ENCODE results near the gene YIF1B.

Gene YIF1B

DNA sequence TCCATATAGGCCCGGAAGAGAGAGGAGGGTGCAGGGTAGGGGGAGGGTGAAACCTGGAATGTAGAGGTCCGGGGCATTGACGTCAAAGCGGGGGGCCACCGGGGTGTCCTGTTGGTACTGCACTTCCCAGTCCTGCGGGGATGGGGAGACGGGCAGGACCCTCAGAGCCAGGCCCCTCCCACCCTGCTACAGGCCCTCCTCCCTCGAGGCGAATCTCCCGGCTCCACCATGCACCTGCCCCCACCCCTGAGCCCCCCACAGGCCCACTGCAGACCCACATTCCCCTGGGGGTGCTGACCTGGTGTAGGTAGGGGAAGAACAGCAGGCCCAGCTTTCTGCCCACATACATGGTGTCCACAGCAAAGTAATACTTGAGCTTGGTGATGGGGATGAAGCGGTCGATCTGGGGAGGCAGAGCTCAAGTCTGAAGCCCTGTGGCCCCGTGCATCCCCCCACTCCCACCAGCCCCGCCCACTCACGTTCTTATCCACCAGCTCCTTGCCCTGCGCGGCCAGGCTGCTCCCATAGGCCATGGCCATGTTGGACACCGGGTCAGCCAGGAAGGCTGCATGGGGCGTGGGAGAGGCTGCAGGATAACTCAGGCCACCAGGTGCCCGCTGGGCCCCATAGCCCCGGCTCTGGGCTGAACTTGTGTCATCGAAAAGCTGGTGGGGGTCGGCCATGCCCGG lies 6.7 kb downstream of the YIF1B start:
- TF ChIP-seq, protein P1, sequence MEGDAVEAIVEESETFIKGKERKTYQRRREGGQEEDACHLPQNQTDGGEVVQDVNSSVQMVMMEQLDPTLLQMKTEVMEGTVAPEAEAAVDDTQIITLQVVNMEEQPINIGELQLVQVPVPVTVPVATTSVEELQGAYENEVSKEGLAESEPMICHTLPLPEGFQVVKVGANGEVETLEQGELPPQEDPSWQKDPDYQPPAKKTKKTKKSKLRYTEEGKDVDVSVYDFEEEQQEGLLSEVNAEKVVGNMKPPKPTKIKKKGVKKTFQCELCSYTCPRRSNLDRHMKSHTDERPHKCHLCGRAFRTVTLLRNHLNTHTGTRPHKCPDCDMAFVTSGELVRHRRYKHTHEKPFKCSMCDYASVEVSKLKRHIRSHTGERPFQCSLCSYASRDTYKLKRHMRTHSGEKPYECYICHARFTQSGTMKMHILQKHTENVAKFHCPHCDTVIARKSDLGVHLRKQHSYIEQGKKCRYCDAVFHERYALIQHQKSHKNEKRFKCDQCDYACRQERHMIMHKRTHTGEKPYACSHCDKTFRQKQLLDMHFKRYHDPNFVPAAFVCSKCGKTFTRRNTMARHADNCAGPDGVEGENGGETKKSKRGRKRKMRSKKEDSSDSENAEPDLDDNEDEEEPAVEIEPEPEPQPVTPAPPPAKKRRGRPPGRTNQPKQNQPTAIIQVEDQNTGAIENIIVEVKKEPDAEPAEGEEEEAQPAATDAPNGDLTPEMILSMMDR (IDR thresholded peaks at IDR 0.05) = no peak
- peaks cover 11% of the 10 kb centered on the region for H3K27me3 Mint-ChIP-seq (ENCODE audit: low read depth, poor library complexity)
- peaks cover 11% of the 10 kb centered on the region for H3K4me1 Mint-ChIP-seq
- H3K36me3 Mint-ChIP-seq (ENCODE audit: low read depth) = no peaks in the 10 kb centered on the region
- DNase-seq = no peak
- H3K4me3 Mint-ChIP-seq = no peak overlapping the region
- H3K27ac Mint-ChIP-seq = no peak overlapping the region
- H3K9me3 Mint-ChIP-seq = no peaks in the 10 kb centered on the region

DNA sequence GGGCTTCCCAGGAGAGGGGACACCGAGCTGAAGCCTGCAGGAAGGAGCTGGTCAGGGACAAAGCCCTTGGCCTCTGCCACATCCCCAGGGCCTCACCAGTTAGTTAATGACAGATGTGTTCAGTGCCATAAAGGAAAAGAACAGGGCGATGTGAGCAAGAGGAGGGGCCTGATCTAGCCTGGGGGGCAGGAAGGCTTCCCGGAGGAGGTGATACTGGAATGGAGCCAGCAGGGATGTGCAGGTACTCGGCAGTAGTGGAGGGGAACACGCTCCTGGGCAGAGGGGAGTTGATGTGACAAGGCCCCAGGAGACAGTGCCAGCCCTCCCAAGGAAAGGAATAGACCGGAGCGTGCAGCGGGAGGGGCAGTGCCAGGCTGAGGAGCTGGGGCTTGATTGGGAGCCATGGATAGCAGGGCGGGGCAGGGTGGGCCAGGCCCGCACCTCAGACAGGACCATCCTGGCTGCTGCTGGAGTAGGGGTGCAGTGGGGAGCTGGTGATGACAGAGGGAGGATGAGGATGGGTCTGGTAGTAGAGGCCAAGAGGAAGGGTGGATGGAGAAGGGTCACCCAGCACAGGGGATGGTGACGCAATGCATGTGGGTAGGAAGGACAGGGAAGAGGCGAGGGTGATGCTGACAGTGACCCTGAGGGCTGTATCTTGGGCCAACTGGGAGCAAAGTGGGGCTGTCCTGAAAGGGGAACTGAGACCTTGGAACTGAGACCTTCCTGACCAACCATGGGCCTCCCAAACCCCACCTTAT lies 7.6 kb downstream of the YIF1B start:
- H3K4me1 Mint-ChIP-seq = peaks cover 5% of the 10 kb centered on the region
- no peak for DNase-seq
- TF ChIP-seq, protein P1 (IDR thresholded peaks at IDR 0.05) = no peak
- peaks cover 20% of the 10 kb centered on the region for H3K27me3 Mint-ChIP-seq (ENCODE audit: low read depth, poor library complexity)
- no peak overlapping the region for H3K4me3 Mint-ChIP-seq
- no peaks in the 10 kb centered on the region for H3K9me3 Mint-ChIP-seq
- no peak overlapping the region for H3K27ac Mint-ChIP-seq
- H3K36me3 Mint-ChIP-seq (ENCODE audit: low read depth) = no peaks in the 10 kb centered on the region

DNA sequence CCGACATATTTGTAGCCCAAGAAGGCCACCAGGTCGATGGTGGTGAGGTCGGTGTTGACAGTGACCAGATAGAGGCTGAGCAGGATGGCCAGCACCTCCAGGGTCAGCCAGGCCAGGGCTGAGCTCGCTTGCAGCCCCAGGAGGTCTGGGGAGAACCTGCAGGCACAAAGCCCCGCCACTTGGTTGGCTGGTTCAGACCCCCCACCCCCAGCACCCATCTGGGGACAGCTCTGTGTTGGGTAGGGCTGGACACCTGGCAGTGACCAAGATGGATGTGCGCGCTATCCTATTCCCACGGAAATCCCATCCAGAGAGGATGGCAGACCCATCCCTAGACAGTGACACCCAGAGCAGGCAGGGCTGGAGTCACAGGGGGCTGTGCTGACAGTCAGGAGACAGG lies 8.2 kb downstream of the YIF1B start:
- TF ChIP-seq, protein P1 (IDR thresholded peaks at IDR 0.05) = no peak
- Mint-ChIP-seq H3K4me1 (peaks cover 5% of the 10 kb centered on the region), H3K9me3 (no peaks in the 10 kb centered on the region), H3K27me3 (ENCODE audit: low read depth, poor library complexity) (peaks cover 26% of the 10 kb centered on the region), H3K27ac (no peak overlapping the region), H3K36me3 (ENCODE audit: low read depth) (no peaks in the 10 kb centered on the region), H3K4me3 (no peak overlapping the region)
- no peak for DNase-seq

DNA sequence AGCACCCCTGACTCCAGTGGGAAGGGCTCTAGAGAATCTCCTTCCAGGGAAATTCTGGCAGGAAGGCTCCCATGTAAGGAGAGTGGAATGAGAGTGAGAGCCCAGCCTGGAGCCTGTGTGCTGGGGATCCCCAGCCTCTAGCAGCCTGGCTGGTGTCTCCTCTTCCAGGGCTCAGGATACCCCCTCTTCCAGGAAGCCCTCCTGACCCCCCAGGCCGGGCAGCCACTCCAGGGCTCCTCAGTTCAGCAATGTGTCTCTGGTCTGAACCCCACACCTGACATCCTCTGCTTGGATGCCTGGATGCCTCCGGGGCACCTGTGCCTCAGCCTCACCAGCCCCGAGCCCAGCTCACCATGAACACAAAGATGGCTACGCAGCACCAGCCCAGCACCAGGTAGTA lies 8.7 kb downstream of the YIF1B start:
- H3K36me3 Mint-ChIP-seq (ENCODE audit: low read depth) = no peaks in the 10 kb centered on the region
- no peak overlapping the region for H3K27ac Mint-ChIP-seq
- TF ChIP-seq, protein P1 (IDR thresholded peaks at IDR 0.05) = no peak
- peaks cover 5% of the 10 kb centered on the region for H3K4me1 Mint-ChIP-seq
- no peak for DNase-seq
- no peak overlapping the region for H3K4me3 Mint-ChIP-seq
- H3K27me3 Mint-ChIP-seq (ENCODE audit: low read depth, poor library complexity) = peaks cover 30% of the 10 kb centered on the region
- no peaks in the 10 kb centered on the region for H3K9me3 Mint-ChIP-seq

DNA sequence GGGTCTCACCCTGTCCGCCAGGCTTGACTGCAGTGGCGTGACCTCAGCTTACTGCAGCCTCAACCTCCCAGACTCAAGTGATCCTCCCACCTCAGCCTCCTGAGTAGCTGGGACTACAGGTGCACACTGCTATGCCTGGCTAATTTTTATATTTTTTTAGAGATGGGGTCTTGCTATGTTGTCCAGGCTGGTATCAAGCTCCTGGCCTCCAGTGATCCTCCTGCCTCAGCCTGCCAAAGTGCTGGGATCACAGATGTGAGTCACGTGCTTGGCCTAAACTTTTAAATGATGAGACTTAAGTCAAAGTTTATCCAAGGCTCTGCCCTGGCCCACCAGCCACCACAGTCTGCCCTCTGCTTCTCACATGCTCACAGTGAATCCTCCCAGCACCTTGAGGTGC lies 9.5 kb downstream of the YIF1B start:
- Mint-ChIP-seq H3K9me3 (no peaks in the 10 kb centered on the region), H3K4me3 (no peak overlapping the region), H3K27me3 (ENCODE audit: low read depth, poor library complexity) (peaks cover 30% of the 10 kb centered on the region), H3K36me3 (ENCODE audit: low read depth) (no peaks in the 10 kb centered on the region), H3K4me1 (peaks cover 9% of the 10 kb centered on the region), H3K27ac (no peak overlapping the region)
- TF ChIP-seq, protein P1 (IDR thresholded peaks at IDR 0.05) = no peak
- DNase-seq = no peak
